IPS-20b (cell line): Measurements from ENCODE around the gene ASAP3.

Experiments
- H3K27ac ChIP-seq: one replicate; pipeline ENCODE4 v1.5.1; 2013; ENCODE audit warnings: low read length
- H3K27me3 ChIP-seq: 2 replicates; pipeline ENCODE4 v1.6.1; 2013; ENCODE audit warnings: mild to moderate bottlenecking, low read length, inconsistent platforms; ENCODE audit not compliant: insufficient read depth
- H3K36me3 ChIP-seq: 2 replicates; pipeline ENCODE4 v1.6.1; 2013; ENCODE audit warnings: low read depth, mild to moderate bottlenecking, inconsistent platforms, low read length, moderate library complexity; ENCODE audit not compliant: insufficient read depth
- H3K4me1 ChIP-seq: 2 replicates; pipeline ENCODE4 v1.6.1; 2013; ENCODE audit warnings: mild to moderate bottlenecking, control low read depth, inconsistent platforms, low read length, moderate library complexity; ENCODE audit not compliant: insufficient read depth
- H3K4me3 ChIP-seq: 2 replicates; pipeline ENCODE4 v1.5.1; 2013; ENCODE audit warnings: mild to moderate bottlenecking, low read length, inconsistent platforms
- H3K9ac ChIP-seq: 2 replicates; pipeline ENCODE4 v1.6.1; 2013; ENCODE audit warnings: low read depth, mild to moderate bottlenecking, inconsistent platforms, low read length, moderate library complexity
- H3K9me3 ChIP-seq: 2 replicates; pipeline ENCODE4 v1.6.1; 2013; ENCODE audit warnings: mild to moderate bottlenecking, low read depth, low read length, inconsistent platforms; ENCODE audit not compliant: insufficient read depth

Gene ASAP3

GRCh38 chr1:23526329-23527041 lies 42.5 kb upstream of the ASAP3 start:
- H3K9ac ChIP-seq, result no peak overlapping the region
- H3K27me3 ChIP-seq, result peaks cover 24% of the 10 kb centered on the region
- no peak overlapping the region for H3K27ac ChIP-seq
- H3K4me1 ChIP-seq, result peaks cover 12% of the 10 kb centered on the region; the same call in 1 of the 2 replicates
- no peak overlapping the region for H3K4me3 ChIP-seq
- H3K36me3 ChIP-seq, result peaks cover 10% of the 10 kb centered on the region; the same call in 1 of the 2 replicates
- H3K9me3 ChIP-seq, result no peaks in the 10 kb centered on the region

GRCh38 chr1:23525558-23526250 lies 41.7 kb upstream of the ASAP3 start:
- H3K27me3 ChIP-seq, result peaks cover 22% of the 10 kb centered on the region
- no peaks in the 10 kb centered on the region for H3K9me3 ChIP-seq
- H3K36me3 ChIP-seq, result peaks cover 11% of the 10 kb centered on the region; the same call in 1 of the 2 replicates
- H3K27ac ChIP-seq, result no peak overlapping the region
- H3K4me3 ChIP-seq, result no peak overlapping the region
- H3K4me1 ChIP-seq, result peaks cover 12% of the 10 kb centered on the region; the same call in 1 of the 2 replicates
- no peak overlapping the region for H3K9ac ChIP-seq

GRCh38 chr1:23524716-23525401 lies 40.9 kb upstream of the ASAP3 start:
- Histone ChIP-seq H3K36me3 (peaks cover 11% of the 10 kb centered on the region; the same call in 1 of the 2 replicates), H3K4me1 (peaks cover 7% of the 10 kb centered on the region; the same call in 1 of the 2 replicates), H3K9me3 (no peaks in the 10 kb centered on the region), H3K27me3 (peaks cover 13% of the 10 kb centered on the region), H3K9ac (no peak overlapping the region), H3K4me3 (no peak overlapping the region), H3K27ac (no peak overlapping the region)

DNA sequence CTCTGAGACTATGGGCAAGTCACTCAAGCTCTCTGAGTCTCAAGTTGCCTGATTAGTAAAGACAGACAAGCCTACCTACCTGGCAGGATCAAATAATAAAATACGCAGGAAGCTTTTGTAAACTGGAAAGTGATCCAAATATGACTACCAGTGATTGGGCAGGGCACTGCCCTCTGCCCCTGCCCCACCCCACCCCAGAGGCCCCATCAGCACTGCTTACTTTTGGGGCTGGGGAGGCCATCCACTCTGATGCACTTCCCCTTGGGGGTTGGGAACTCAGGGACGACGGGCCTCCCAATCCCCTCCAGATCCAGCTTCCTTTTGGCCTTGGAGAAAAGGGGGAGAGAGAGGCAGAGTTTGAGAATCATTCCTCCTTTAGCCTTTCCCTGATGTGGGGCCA lies 40.2 kb upstream of the ASAP3 start:
- H3K4me3 ChIP-seq, result no peak overlapping the region
- peaks cover 7% of the 10 kb centered on the region; the same call in 1 of the 2 replicates for H3K4me1 ChIP-seq
- H3K27ac ChIP-seq, result no peak overlapping the region
- peaks cover 13% of the 10 kb centered on the region for H3K36me3 ChIP-seq
- H3K9ac ChIP-seq, result no peak overlapping the region
- peaks cover 6% of the 10 kb centered on the region for H3K27me3 ChIP-seq
- H3K9me3 ChIP-seq, result no peaks in the 10 kb centered on the region

DNA sequence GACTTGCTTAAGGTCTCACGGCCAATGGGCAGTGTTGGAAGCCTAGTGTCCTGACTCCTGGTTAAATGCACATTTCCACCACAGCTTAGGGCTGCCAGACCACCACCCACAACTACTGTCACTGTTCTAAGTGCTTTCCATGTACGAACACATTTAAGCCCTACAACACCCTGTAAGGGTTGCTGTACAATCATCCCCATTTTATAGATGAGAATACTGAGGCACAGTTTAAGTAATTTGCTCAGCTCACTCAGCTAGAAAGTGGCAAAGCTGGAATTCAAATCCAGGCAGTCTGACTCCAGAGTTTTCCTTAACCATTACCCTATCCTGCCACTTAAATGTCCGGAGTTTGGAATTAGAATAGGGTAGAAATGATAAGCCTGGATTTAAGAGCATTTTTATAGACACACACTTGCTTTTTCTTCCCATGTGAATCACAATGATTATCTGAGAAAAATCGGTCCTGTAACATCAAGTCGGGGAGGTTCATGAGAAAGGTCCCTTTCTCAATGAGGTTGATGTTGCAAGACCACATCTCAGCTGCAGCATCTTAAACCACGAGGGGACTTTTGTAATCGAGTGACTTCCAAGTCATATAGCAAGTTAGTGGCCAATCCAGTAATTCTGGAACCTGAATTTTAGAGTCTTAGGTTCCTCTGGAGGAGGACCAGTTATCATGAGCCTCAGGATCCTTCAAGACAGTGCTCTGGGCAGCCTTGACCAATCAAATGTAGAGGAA lies 38.4 kb upstream of the ASAP3 start:
- Histone ChIP-seq H3K4me3 (no peak overlapping the region), H3K9me3 (no peaks in the 10 kb centered on the region), H3K9ac (no peak overlapping the region), H3K27me3 (no peaks in the 10 kb centered on the region), H3K27ac (no peak overlapping the region), H3K4me1 (peaks cover 7% of the 10 kb centered on the region; the same call in 1 of the 2 replicates), H3K36me3 (peaks cover 25% of the 10 kb centered on the region)

DNA sequence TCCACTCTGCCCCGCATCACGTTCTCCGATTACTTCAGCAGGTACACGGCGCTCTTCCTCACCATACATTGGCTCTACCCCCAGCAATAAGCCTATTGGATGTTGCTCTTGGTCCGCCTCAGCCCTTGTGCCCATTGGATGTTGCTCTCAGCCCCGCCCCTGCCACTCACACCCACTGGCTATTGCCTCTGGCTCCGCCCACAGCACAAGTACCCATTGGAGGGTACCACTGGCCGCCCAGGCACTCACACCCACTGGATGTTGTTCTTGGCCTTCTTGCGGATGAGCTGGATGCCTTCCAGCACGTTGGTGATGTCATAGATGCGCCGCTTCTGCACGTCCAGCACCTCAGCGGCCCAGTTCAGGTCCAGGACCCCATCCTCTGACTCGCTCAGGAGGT lies 37.6 kb upstream of the ASAP3 start:
- Histone ChIP-seq H3K27me3 (no peaks in the 10 kb centered on the region), H3K9ac (no peak overlapping the region), H3K4me1 (peaks cover 7% of the 10 kb centered on the region; the same call in 1 of the 2 replicates), H3K36me3 (peaks cover 32% of the 10 kb centered on the region), H3K27ac (no peak overlapping the region), H3K9me3 (no peaks in the 10 kb centered on the region), H3K4me3 (no peak overlapping the region)

GRCh38 chr1:23517581-23517980 lies 33.6 kb upstream of the ASAP3 start:
- Histone ChIP-seq H3K9ac (no peak overlapping the region), H3K4me1 (no peaks in the 10 kb centered on the region), H3K27ac (no peak overlapping the region), H3K36me3 (peaks cover 53% of the 10 kb centered on the region), H3K4me3 (no peak overlapping the region), H3K27me3 (no peaks in the 10 kb centered on the region), H3K9me3 (no peaks in the 10 kb centered on the region)

DNA sequence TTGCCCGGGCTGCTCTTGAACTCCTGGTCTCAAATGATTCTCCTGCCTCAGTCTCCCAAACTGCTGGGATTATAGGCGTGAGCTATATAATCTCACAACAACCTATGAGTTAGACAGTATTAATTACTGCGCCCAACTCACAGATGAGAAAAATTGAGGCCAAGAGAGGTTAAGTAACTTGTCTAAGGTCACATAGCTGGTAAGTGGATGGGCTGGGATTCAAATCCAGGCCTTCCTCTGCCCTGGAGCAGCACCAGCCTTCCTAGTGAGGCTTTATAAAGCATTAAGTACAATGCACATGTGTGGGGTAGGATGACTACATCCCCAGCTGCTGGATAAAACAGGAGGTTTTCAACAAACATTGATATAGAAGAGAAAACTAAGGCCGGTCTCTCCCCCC lies 31.9 kb upstream of the ASAP3 start:
- H3K4me3 ChIP-seq, result no peak overlapping the region
- no peaks in the 10 kb centered on the region for H3K27me3 ChIP-seq
- no peak overlapping the region for H3K9ac ChIP-seq
- H3K4me1 ChIP-seq, result no peaks in the 10 kb centered on the region
- H3K36me3 ChIP-seq, result peaks cover 45% of the 10 kb centered on the region
- H3K27ac ChIP-seq, result no peak overlapping the region
- no peaks in the 10 kb centered on the region for H3K9me3 ChIP-seq

- Histone ChIP-seq H3K4me3 (no peak overlapping the region), H3K36me3 (peaks cover 44% of the 10 kb centered on the region), H3K9ac (no peak overlapping the region), H3K4me1 (no peaks in the 10 kb centered on the region), H3K9me3 (no peaks in the 10 kb centered on the region), H3K27ac (no peak overlapping the region), H3K27me3 (no peaks in the 10 kb centered on the region)
Measured at GRCh38 chr1:23514111-23514679, 30.2 kb upstream of the ASAP3 start.

- Histone ChIP-seq H3K9ac (no peak overlapping the region), H3K4me1 (no peaks in the 10 kb centered on the region), H3K36me3 (peaks cover 12% of the 10 kb centered on the region), H3K27ac (no peak overlapping the region), H3K4me3 (no peak overlapping the region), H3K27me3 (no peaks in the 10 kb centered on the region), H3K9me3 (no peaks in the 10 kb centered on the region)
Measured at GRCh38 chr1:23509896-23510295, 25.9 kb upstream of the ASAP3 start.
